ENCODE data around the gene FAM181A. TPM values are rescaled to one million over a fixed set of nuclear protein-coding genes. Genes with fewer than 3 reads are reported as not detected.

FAM181A gene
- total RNA-seq, 1 donor from 2014 or later = not detected

DNA sequence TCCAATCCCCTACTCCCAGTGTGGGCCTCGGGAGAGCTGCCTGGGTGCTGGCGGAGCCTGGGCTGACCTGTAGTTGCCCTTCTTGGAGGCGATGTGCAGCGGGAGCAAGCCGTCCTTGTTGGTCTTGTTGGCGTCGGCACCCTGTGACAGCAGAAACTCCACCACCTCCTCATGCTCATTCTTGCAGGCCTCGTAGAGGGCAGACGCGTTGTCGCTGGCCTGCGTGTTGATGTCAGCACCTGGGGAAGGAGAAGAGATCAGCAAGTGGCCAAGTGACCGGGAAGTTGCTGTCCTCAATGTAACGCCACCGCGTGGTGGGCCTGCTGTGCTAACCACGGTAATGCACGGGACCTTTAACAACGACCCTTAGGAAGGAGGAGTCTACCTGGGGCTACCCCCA is 20.1 kb downstream of the FAM181A start:
- DNase-seq (ENCODE audit: low read depth, low spot score) = no peak

- no peak for DNase-seq (ENCODE audit: low read depth, low spot score)
Observed at GRCh38 chr14:93949511-93950075, 22.4 kb downstream of the FAM181A start.

DNA sequence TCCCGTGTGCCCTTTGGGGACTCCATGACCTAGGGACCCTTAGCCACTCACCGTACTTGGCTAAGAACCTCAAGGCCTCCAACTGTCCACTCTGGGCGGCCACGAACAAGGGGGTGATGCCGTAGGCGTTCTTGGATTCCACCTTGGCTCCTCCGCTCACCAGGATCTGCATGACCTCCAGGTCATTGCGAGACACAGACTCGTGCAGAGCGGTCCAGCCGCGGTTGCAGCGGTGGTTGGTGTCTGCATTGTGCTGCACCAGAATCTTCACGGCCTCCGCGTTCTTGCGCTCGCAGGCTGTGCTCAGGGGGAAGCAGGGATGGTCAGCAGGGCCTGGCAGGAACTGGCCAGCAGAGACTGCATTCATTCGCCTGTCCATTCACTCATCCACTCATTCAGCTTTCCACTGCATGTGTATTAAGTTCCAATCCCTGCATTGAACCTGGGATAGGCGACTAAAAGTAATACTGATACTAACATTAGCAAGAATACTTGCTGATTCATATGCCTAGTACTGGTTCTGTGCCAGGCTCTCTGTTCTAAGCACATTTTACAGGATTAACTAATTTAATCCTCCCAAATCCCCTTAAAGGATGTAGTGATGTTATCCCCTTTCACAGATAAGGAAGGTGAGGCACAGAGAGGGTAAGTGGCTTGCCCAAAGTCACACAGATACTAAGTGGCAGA is 23.9 kb downstream of the FAM181A start:
- DNase-seq (ENCODE audit: low read depth, low spot score) = no peak

- DNase-seq (ENCODE audit: low read depth, low spot score) = no peak
Observed at GRCh38 chr14:93951635-93952540, 24.7 kb downstream of the FAM181A start.

DNA sequence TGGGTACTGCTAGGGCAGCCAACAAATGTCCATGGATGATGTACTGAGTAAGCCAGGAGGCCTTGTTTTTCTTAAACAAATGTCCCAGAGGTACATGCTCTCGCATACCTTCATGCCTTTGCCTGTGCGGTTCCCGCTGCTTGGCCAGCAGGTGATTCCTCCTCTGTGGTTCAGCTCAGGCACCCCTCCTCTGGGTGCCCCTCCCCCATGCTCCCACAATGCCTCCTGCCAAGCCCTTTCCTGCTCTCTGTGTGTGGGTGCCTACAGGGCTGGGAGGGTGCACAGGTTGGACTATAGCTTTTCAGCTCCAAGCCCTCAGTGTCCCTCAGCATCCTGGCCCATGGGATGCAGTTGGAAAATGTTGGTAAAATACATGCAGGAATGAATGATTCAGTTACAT is 25.7 kb downstream of the FAM181A start:
- DNase-seq (ENCODE audit: low read depth, low spot score) = no peak

GRCh38 chr14:93953263-93953662 is 26.1 kb downstream of the FAM181A start:
- DNase-seq (ENCODE audit: low read depth, low spot score) = no peak

DNA sequence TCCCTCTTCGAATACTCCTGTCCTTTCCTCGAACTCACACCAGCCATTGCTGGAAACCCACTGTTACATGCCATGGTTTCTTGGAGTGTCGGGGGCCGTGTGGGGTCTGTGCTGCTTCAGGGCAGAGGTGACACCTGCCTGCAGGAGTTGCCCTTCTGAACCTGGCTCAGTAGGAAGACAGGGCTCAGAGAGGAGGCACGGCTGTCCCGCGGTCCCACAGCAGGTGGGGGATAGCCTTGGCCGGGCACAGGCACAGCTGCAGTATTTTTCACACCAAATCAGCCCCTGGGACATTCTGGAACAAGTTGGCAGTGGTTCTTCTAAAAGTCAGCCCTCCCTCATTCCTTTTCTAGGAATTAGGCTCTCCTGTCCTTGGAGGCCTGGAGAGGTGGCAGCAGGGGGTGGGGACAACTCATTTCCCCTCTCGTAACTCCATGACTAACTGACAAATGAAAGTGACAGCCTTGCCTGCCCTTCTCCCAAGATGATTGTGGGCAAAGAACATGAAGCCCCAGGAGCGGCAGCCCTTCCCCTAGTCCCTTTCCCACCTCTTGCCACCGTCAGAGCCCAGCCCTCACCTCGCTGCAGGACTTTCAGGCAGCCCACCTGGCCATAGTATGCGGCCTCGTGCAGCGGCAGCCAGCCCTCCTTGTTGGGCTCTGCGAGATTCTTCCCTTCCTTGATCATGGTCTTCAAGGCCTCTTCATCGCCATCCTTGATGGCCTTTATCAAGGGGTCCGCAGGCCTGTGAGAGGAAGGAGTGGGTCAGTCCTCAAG is 26.8 kb downstream of the FAM181A start:
- no peak for DNase-seq (ENCODE audit: low read depth, low spot score)

DNA sequence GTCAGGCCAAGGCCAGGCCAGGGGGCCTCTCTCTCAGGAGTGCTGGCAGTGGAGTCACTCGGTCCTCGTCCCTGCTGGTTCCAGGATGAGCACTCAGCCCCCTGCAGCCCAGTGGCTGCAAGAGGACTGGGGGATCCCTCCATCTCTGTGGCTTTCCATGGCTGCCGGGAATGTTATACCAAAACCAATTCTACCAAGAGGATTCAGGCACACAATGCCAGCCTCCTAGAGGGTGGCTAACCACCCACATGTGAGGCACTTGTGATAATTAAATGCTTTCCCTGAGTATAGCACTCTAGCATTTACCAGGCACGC is 27.3 kb downstream of the FAM181A start:
- DNase-seq (ENCODE audit: low read depth, low spot score) = no peak

DNA sequence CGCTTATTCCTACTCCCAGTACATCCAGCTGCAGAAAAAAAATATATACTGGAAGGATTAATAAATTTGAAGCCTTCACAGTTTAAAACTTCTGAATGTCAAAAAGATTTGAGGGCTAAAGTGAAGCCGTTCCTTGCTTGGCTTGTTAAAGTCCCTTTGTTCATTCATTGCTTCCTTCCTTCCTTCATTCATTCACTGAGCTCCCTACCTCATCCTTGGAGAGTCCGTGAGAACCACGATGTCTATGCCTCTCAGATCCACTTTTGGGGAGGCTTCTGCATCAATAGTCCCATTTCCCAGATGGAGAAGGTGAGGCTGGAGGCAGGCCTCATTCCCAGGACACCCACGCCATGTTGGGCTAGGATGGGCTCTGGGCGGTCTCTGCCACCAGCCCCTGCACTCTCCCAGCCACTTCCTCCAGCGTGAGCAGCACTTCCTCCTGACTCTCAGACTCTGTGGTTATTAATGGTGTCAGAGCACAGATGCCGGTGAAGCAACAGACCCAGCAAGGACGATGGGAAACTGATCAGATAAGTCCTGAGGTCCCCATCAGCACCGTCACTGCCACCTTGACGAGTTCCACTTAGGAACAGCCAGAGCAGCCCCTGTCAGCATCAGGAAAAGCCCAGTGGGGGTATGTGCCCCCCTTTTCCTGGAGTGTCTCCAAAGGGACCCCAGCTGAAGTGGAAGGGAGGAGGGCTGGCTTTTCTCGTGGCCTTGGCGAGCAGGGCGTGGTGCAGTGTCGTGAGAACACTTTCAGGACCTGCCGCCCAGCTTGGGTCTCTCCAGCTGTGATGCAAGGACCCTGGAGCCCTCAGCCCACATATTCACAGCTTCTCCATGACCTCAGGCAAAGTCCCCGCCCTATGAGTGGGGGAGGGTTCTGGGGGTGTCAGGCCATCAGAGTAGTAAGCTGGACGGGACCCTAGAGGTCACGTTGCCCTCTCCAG is 28.0 kb downstream of the FAM181A start:
- no peak for DNase-seq (ENCODE audit: low read depth, low spot score)

DNA sequence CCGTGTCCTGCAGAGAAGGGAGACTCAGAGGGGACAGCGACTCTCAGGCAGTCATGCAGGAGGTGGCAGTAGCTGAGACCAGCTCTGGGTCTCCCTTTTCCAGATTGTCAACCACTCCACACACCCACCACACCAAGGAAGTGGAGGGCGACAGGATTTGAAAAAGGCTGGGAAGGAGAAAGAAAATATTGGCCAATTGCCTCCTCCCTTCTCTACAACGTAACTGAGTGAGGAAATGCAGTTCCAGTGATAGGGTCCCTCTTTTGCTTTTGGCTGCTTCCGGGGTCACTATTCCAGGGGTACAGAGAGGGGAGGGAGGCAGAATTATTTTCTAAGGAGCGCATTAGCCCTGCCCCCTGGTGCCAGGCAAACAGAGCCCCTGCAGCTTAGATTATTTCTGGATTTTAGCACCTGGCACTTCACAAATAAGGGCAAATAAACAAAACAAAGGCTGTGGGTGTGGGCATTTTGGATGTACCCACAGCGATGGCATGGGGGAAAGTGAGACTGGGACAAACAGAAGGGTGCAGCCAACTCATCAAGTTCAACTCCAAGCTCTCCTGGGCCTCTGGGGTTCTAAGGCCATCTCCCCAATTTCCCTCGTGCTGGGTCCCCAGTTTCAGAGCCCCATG is 28.8 kb downstream of the FAM181A start:
- no peak for DNase-seq (ENCODE audit: low read depth, low spot score)

DNA sequence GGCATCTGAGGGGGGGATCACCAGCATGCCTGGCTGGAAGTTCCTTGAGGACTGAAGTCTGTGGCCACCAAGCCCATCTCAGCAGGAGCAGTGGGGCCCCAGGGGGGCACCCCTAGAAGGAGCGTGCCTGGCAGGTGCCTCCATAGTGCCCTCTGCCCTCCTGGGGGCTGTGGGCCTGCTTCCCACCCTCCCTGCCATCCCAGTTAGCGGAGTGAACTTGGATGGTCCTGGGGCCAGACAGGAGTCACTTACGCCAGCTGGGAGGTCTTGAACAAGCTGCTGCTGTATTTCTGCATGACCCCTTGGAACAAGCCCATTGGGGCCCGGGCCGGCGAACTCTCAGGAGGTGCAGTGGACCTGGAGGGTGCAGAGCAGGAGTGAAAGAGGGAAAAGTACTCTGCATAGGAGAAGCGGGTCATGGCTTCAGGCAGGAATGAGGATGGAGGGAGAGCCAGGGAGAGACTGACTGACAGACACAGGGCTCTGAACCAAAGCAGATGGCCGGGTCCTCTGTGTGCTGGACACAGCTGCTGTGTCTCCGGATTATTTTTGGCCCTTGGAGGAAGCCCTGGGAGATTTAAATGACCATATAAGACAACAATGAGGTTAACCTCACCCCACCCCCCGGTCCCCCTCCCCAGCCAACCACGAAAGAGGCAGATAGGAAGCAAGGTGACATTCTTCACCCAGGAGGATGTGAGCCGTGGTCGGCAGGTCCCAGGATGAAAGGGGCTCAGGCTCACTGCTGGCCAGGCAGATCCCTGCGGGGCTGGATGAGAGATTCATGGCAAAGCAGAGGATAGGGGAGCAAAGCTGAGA is 29.6 kb downstream of the FAM181A start:
- no peak for DNase-seq (ENCODE audit: low read depth, low spot score)

- no peak for DNase-seq (ENCODE audit: low read depth, low spot score)
Observed at GRCh38 chr14:93957333-93957710, 30.2 kb downstream of the FAM181A start.

GRCh38 chr14:93957751-93958566 is 30.8 kb downstream of the FAM181A start:
- DNase-seq (ENCODE audit: low read depth, low spot score) = no peak

DNA sequence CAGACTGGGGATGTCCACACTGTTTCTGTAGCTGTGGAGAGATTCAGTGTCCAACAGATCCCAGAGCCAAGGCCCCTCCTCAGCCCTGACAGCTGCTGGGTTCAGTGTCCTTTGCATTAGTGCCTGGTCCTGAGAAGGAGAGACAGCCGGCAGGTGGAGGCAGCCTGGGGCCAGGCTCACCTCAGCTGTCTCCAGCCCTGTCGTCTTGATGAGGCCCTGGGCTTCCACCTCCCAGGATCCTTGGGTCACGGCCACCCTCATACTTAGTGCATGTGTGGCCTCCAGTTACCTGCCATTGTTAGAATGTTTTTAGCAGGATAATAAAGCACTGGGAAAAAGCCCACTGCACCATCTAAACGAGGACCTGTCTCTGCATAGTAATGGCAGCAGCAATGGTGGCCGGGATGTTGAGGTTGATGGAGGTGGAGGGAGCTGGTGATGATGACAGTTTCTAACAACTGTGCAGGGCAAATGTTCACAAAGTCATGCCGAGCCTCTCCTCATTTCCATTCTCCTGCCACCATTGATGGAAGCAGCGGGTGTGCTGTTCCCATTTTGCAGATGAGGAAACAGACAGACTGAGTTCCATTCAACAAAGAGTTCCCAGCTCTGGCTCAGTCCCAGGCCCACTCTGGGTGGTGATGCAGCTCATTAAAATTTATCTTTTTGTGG is 31.6 kb downstream of the FAM181A start:
- no peak for DNase-seq (ENCODE audit: low read depth, low spot score)

DNA sequence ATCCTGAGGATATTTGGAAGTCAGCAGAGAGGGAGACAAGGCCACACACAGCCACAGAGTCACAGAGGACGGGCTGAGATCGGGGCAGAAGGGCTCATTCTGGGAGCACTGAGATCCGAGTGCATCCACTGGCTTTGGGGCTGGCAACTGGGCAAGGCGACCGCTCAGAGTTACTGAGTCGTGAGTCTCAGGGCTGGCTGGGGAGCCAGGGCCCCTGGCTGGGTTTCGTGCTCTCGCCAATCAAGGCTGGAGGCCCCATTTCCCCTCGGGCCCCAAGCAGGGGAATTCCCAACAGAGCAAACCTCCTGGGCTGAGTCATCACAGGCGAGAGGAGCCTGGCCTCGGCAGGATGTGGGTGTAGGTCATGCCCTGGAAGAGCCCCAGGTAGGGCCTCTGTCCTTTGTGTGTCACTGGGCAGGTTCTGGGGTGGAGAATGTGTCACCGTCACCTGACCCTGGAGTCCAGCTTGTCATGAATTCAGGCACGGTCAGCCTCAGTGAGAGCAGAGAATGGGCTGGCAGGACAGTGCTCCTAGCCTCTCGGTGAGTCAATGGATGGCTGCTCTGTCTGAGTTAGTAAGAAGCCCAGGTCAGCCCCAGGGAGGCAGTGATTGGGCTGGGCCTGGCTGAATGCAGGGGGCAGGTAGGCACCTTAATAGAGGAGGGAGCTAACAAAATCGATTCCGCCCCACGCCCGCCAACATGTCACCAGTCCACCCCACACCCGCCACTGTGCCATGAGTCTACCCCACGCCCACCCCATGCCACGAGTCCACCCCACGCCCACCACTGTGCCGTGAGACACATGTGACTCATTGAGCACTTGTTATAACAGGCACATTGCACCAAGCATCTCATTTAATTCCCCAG is 32.3 kb downstream of the FAM181A start:
- peak; percentile 29 for DNase-seq (ENCODE audit: low read depth, low spot score)

- no peak for DNase-seq (ENCODE audit: low read depth, low spot score)
Observed at GRCh38 chr14:93960108-93960475, 32.9 kb downstream of the FAM181A start.

Measured in pulmonary artery endothelial cell (primary cell).